Activated T-helper 1 cell treated with anti-CD3 and anti-CD28 coated beads, Interleukin-12 subunit alpha, Interleukin-12 subunit beta, Interleukin-2, Interleukin-4 antibody, amounts not matched to agents 30 ng/mL and 10 ng/mL and 1 ng/mL, durations not matched to agents 14 hours and 24 hours and 36 hours (primary cell): ENCODE data around the gene SMG6. TPM values are rescaled to one million over a fixed set of nuclear protein-coding genes. Genes with fewer than 3 reads are reported as not detected.

Source experiments
- DNase-seq: peaks from one replicate; pipeline ENCODE4 v3.0.0; 2021; ENCODE audit warnings: low spot score
- H3K27ac Mint-ChIP-seq: one replicate; pipeline ENCODE4 v1.8.0; 2021; ENCODE audit warnings: mild to moderate bottlenecking, mixed read lengths
- H3K27me3 Mint-ChIP-seq: one replicate; pipeline ENCODE4 v1.8.0; 2022; ENCODE audit warnings: mild to moderate bottlenecking, moderate library complexity, mixed read lengths; ENCODE audit not compliant: insufficient read depth
- H3K36me3 Mint-ChIP-seq: one replicate; pipeline ENCODE4 v1.8.0; 2021; ENCODE audit warnings: low read depth, mixed read lengths
- H3K4me1 Mint-ChIP-seq: one replicate; pipeline ENCODE4 v1.8.0; 2021; ENCODE audit warnings: low read depth, mixed read lengths
- H3K4me3 Mint-ChIP-seq: one replicate; pipeline ENCODE4 v1.8.0; 2021; ENCODE audit warnings: mild to moderate bottlenecking, moderate library complexity, mixed read lengths
- H3K9me3 Mint-ChIP-seq: one replicate; pipeline ENCODE4 v1.8.0; 2021; ENCODE audit warnings: mixed read lengths
- intact Hi-C: fragments of 100-400 bp; cut with micrococcal nuclease; formaldehyde crosslinking; loops from one replicate; pipeline ENCODE4 v1.15.1; 2024
- total RNA-seq: library from RNA; stranded (reverse); gene quantifications from 2 replicates; pipeline ENCODE4 v1.2.3, GENCODE V29; 2022

Gene SMG6
- total RNA-seq, 1 donor from 2014 or later, result 39.5 TPM

GRCh38 chr17:2093349-2093748 is 210.2 kb downstream of the SMG6 start:
- Mint-ChIP-seq H3K36me3 (peaks cover 14% of the 10 kb centered on the region), H3K4me3 (no peak overlapping the region), H3K27ac (no peak overlapping the region), H3K27me3 (no peaks in the 10 kb centered on the region), H3K4me1 (peaks cover 55% of the 10 kb centered on the region), H3K9me3 (no peaks in the 10 kb centered on the region)
- no peak for DNase-seq
- intact Hi-C loops, result no loop called here

- Mint-ChIP-seq H3K4me3 (no peak overlapping the region), H3K36me3 (peaks cover 16% of the 10 kb centered on the region), H3K27ac (peak overlapping the region; percentile 1), H3K4me1 (peaks cover 56% of the 10 kb centered on the region), H3K9me3 (no peaks in the 10 kb centered on the region), H3K27me3 (peaks cover 1% of the 10 kb centered on the region)
- no peak for DNase-seq
- intact Hi-C loops, result no loop called here
Observed at GRCh38 chr17:2092253-2092652, 211.3 kb downstream of the SMG6 start.

GRCh38 chr17:2090804-2091534 is 212.6 kb downstream of the SMG6 start:
- peaks cover 1% of the 10 kb centered on the region for H3K27me3 Mint-ChIP-seq
- peak overlapping the region; percentile 11 for H3K27ac Mint-ChIP-seq
- intact Hi-C loops, result no loop called here
- no peak for DNase-seq
- H3K4me1 Mint-ChIP-seq, result peaks cover 69% of the 10 kb centered on the region
- H3K4me3 Mint-ChIP-seq, result peak overlapping the region; percentile 87
- peaks cover 17% of the 10 kb centered on the region for H3K36me3 Mint-ChIP-seq
- no peaks in the 10 kb centered on the region for H3K9me3 Mint-ChIP-seq

GRCh38 chr17:2090210-2090641 is 213.4 kb downstream of the SMG6 start:
- H3K4me1 Mint-ChIP-seq, result peaks cover 76% of the 10 kb centered on the region
- DNase-seq, result no peak
- intact Hi-C loops, result no loop called here
- H3K27ac Mint-ChIP-seq, result peak overlapping the region; percentile 94
- peak overlapping the region; percentile 87 for H3K4me3 Mint-ChIP-seq
- H3K9me3 Mint-ChIP-seq, result no peaks in the 10 kb centered on the region
- H3K27me3 Mint-ChIP-seq, result peaks cover 1% of the 10 kb centered on the region
- H3K36me3 Mint-ChIP-seq, result peaks cover 17% of the 10 kb centered on the region

- Mint-ChIP-seq H3K27ac (peak overlapping the region; percentile 94), H3K36me3 (peaks cover 24% of the 10 kb centered on the region), H3K4me1 (peaks cover 88% of the 10 kb centered on the region), H3K9me3 (no peaks in the 10 kb centered on the region), H3K27me3 (peaks cover 1% of the 10 kb centered on the region), H3K4me3 (peak overlapping the region; percentile 87)
- DNase-seq, result no peak
- intact Hi-C loops, result loop anchor here (1.0 to 5.0 kb wide), 5 partner anchors 37 to 151 kb away; no protein-coding TSS in a partner anchor
Observed at GRCh38 chr17:2089021-2089422, 214.6 kb downstream of the SMG6 start.

- peak overlapping the region; percentile 66 for H3K4me3 Mint-ChIP-seq
- intact Hi-C loops, result loop anchor here (1.0 to 5.0 kb wide), 5 partner anchors 17 to 179 kb away; no protein-coding TSS in a partner anchor
Observed at GRCh38 chr17:2087597-2088211, 215.9 kb downstream of the SMG6 start.

GRCh38 chr17:2086306-2086705 is 217.3 kb downstream of the SMG6 start:
- peak overlapping the region; percentile 66 for H3K4me3 Mint-ChIP-seq
- no peaks in the 10 kb centered on the region for H3K9me3 Mint-ChIP-seq
- no peak for DNase-seq
- peaks cover 1% of the 10 kb centered on the region for H3K27me3 Mint-ChIP-seq
- peaks cover 98% of the 10 kb centered on the region for H3K4me1 Mint-ChIP-seq
- peak overlapping the region; percentile 86 for H3K27ac Mint-ChIP-seq
- intact Hi-C loops, result loop anchor here (5.0 kb wide), 2 partner anchors 34 to 71 kb away; no protein-coding TSS in a partner anchor
- peaks cover 24% of the 10 kb centered on the region for H3K36me3 Mint-ChIP-seq

More at GRCh38 chr17:2087597-2088211, 215.9 kb downstream of the SMG6 start:
- no peaks in the 10 kb centered on the region for H3K9me3 Mint-ChIP-seq
- DNase-seq, result peak; percentile 54
- H3K36me3 Mint-ChIP-seq, result peaks cover 23% of the 10 kb centered on the region
- H3K4me1 Mint-ChIP-seq, result peaks cover 93% of the 10 kb centered on the region
- peak overlapping the region; percentile 86 for H3K27ac Mint-ChIP-seq
- H3K27me3 Mint-ChIP-seq, result peaks cover 1% of the 10 kb centered on the region

GRCh38 chr17:2085648-2085949 is 218.0 kb downstream of the SMG6 start:
- Mint-ChIP-seq H3K36me3 (peaks cover 24% of the 10 kb centered on the region), H3K27me3 (peaks cover 1% of the 10 kb centered on the region)
- intact Hi-C loops, result loop anchor here (5.0 kb wide), 2 partner anchors 33 to 72 kb away; no protein-coding TSS in a partner anchor

GRCh38 chr17:2084766-2085647 is 218.6 kb downstream of the SMG6 start:
- intact Hi-C loops, result loop anchor here (5.0 kb wide), 2 partner anchors 33 to 72 kb away; no protein-coding TSS in a partner anchor
- Mint-ChIP-seq H3K9me3 (no peaks in the 10 kb centered on the region), H3K27ac (peak overlapping the region; percentile 65), H3K4me1 (peaks cover 87% of the 10 kb centered on the region), H3K4me3 (no peak overlapping the region), H3K27me3 (peaks cover 1% of the 10 kb centered on the region), H3K36me3 (peaks cover 24% of the 10 kb centered on the region)
- DNase-seq, result no peak

More at GRCh38 chr17:2085648-2085949, 218.0 kb downstream of the SMG6 start:
- H3K4me1 Mint-ChIP-seq, result peaks cover 92% of the 10 kb centered on the region
- no peak overlapping the region for H3K4me3 Mint-ChIP-seq
- H3K27ac Mint-ChIP-seq, result peak overlapping the region; percentile 86
- DNase-seq, result no peak
- no peaks in the 10 kb centered on the region for H3K9me3 Mint-ChIP-seq

GRCh38 chr17:2084036-2084765 is 219.4 kb downstream of the SMG6 start:
- no peaks in the 10 kb centered on the region for H3K9me3 Mint-ChIP-seq
- H3K4me1 Mint-ChIP-seq, result peaks cover 80% of the 10 kb centered on the region
- H3K27me3 Mint-ChIP-seq, result peaks cover 1% of the 10 kb centered on the region
- DNase-seq, result no peak
- intact Hi-C loops, result no loop called here
- H3K4me3 Mint-ChIP-seq, result no peak overlapping the region
- peak overlapping the region; percentile 65 for H3K27ac Mint-ChIP-seq
- peaks cover 25% of the 10 kb centered on the region for H3K36me3 Mint-ChIP-seq

GRCh38 chr17:2083613-2084035 is 220.0 kb downstream of the SMG6 start:
- Mint-ChIP-seq H3K4me3 (peak overlapping the region; percentile 10), H3K4me1 (peaks cover 74% of the 10 kb centered on the region)
- DNase-seq, result no peak

More at GRCh38 chr17:2083613-2084035, 220.0 kb downstream of the SMG6 start:
- Mint-ChIP-seq H3K27me3 (peaks cover 1% of the 10 kb centered on the region), H3K9me3 (no peaks in the 10 kb centered on the region), H3K36me3 (peaks cover 28% of the 10 kb centered on the region), H3K27ac (peak overlapping the region; percentile 57)
- intact Hi-C loops, result no loop called here
